Measurements from ENCODE around the gene ARMH4.

DNA sequence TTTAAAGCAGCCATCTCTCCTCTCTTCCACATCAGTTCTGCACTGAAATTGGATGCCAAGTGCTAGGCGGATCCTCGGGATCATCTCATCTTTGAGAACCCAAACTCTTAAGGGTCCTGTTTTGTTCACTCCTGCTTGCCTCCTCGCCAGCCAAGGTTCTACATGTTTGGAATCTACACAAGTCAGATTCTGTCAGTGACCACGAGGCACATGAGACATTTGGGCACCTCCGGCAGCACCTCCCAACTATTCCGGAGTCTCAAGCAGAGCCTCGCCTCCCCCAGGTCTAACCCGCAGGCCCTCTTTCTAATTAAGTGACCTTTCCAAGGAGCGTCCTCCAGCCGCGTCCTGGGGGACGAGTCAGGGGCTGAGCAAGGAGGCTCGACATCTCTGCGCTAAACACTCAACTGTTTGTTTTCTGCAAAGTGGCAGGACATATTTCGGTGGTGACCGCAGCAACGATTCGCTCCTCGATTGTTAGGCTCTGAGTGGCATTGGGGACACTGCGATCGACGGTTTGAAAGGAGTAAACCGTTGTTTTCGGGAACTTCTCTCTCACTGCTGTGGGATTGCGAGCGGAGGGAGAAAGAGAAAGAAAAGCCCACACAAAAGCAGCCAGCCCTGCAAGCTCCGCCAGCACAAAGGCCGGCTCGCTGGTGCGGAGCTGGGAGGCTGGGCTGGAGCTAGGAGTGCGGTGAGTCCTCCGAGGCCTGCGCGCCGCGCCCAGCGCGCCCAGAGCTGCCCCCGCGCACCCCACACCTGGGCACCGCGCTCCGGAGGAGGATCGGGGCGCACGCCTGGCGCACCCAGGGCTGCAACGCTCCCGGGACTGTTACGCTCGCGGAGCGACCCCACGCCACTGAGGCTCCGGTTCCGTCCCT, 640 bp downstream of the ARMH4 start:
- no peak for TF ChIP-seq EZH2 (IDR thresholded peaks at IDR 0.05; ENCODE audit: borderline replicate concordance, insufficient read depth, low read depth, low read length, poor library complexity, severe bottlenecking)
- TF ChIP-seq, protein P1, sequence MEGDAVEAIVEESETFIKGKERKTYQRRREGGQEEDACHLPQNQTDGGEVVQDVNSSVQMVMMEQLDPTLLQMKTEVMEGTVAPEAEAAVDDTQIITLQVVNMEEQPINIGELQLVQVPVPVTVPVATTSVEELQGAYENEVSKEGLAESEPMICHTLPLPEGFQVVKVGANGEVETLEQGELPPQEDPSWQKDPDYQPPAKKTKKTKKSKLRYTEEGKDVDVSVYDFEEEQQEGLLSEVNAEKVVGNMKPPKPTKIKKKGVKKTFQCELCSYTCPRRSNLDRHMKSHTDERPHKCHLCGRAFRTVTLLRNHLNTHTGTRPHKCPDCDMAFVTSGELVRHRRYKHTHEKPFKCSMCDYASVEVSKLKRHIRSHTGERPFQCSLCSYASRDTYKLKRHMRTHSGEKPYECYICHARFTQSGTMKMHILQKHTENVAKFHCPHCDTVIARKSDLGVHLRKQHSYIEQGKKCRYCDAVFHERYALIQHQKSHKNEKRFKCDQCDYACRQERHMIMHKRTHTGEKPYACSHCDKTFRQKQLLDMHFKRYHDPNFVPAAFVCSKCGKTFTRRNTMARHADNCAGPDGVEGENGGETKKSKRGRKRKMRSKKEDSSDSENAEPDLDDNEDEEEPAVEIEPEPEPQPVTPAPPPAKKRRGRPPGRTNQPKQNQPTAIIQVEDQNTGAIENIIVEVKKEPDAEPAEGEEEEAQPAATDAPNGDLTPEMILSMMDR (IDR thresholded peaks at IDR 0.05) = no peak

Measured in B cell (primary cell).